GM12892 (cell line): Measurements from ENCODE around the gene BRD9.

ENCODE experiments used
- POLR2A ChIP-seq: IDR thresholded peaks from 2 replicates; pipeline ENCODE4 v1.6.1; 2011; ENCODE audit warnings: low read depth, low read length, control low read depth
- POLR2AphosphoS5 ChIP-seq: IDR thresholded peaks from 2 replicates; pipeline ENCODE4 v1.6.1; 2011; ENCODE audit warnings: low read depth, low read length, control low read depth
- TAF1 ChIP-seq: IDR thresholded peaks from 2 replicates; pipeline ENCODE4 v1.6.1; 2011; ENCODE audit warnings: low read depth, mild to moderate bottlenecking, control low read depth, low read length, borderline replicate concordance

DNA sequence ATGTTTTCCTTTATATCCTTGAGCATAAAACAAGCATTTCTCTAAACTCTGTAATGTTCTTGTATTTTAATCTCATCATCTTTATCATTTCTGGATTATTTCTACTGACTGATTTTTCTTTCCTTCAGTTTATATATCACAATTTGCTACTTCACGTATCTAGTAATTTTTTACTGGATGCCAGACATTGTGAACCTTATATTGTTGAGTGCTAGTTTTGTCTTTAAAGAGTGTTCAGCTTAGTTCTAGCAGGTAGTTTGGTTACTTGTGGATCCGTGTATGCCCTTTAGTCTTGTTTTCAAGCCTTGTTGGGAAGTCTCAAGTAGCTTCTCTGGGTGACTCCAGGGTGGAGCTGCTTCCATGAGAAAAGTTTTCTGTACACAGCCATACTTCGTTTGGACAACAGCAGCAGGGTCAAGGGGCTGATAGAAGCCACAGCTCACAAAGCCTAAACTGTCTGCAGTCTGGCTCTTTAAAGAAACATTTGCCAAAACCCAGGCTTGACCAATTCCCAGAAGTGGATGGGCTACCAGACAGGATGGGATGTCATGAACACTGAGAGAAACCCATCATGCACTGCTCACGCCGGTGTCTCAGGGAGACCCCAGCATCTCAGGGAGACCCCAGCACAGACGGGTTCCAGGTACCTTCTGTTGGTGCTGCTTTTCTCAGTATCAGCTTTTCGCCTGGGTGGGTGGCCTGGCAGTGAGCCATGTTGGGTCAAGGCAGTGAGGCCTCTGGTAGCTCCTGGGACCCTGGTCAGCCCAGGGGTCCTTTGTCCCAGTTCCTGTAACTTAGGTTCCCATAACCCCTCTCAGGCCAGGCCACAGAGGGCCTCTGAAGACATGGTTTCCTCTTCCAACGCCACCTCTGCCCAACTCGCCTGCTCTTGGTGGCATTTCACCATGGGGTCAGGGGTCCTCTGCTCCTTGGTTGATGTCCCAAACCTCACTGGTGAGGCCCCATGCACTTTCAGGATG is 29.1 kb upstream of the BRD9 start:
- TF ChIP-seq POLR2A (no peak), POLR2AphosphoS5 (no peak), TAF1 (no peak)
